ENCODE data around the gene AZU1.

- TF ChIP-seq CTCF (IDR thresholded peaks at IDR 0.05 in 2 of 3, conservative IDR thresholded peaks at IDR 0.05 in 1 of 3; ENCODE audit: borderline replicate concordance in 1 of 3, insufficient read depth in 1 of 3, low read depth in 2 of 3, low read length in 2 of 3) (no peak), POLR2A (IDR thresholded peaks at IDR 0.05; ENCODE audit: borderline replicate concordance, extremely low read depth, insufficient read depth, insufficient read length) (no peak), RAD21 (IDR thresholded peaks at IDR 0.05; ENCODE audit: low read depth) (no peak), EZH2phosphoT487 (IDR thresholded peaks at IDR 0.05; ENCODE audit: borderline replicate concordance) (no peak), EZH2 (IDR thresholded peaks at IDR 0.05) (no peak), POLR2AphosphoS5 (IDR thresholded peaks at IDR 0.05; ENCODE audit: low read depth, low read length) (no peak), JUND (IDR thresholded peaks at IDR 0.05) (no peak), CBX3 (IDR thresholded peaks at IDR 0.05; ENCODE audit: low read depth) (no peak)
Observed at GRCh38 chr19:876780-877314, 49.2 kb downstream of the AZU1 start.

Data from HCT116 (cell line).